Transverse colon (tissue), 4 donors: ENCODE data around the gene CEP63. TPM values are rescaled to one million over a fixed set of nuclear protein-coding genes. Genes with fewer than 3 reads are reported as not detected.

Source experiments
- DNase-seq: peaks from one replicate; pipeline ENCODE4 v3.0.0-alpha.2; 2019
- H3K27ac ChIP-seq, 4 donors: fragments of 200-600 bp; sonication (generic); 2 replicates each; pipeline ENCODE4 v1.5.1; 2016 to 2018; ENCODE audit warnings: inconsistent platforms in 4 of 4
- H3K27me3 ChIP-seq: fragments of 200-600 bp; sonication (generic); 2 replicates; pipeline ENCODE4 v1.5.1; 2017; ENCODE audit warnings: inconsistent platforms
- H3K36me3 ChIP-seq, 4 donors: fragments of 200-600 bp; sonication (generic); 2 replicates each; pipeline ENCODE4 v1.5.1; 2017 to 2019; ENCODE audit warnings: inconsistent platforms in 4 of 4
- H3K4me1 ChIP-seq, 4 donors: fragments of 200-600 bp; sonication (generic); 2 replicates each; pipeline ENCODE4 v1.5.1; 2017 to 2020; ENCODE audit warnings: inconsistent platforms in 4 of 4
- H3K4me3 ChIP-seq, 4 donors: fragments of 200-600 bp; sonication (generic); 1 replicate in 1 of 4; 2 replicates in 3 of 4; pipeline versions ENCODE4 v1.5.1 to v1.6.1; 2017 to 2019; ENCODE audit warnings: inconsistent platforms in 4 of 4
- H3K9me3 ChIP-seq, 2 donors: fragments of 200-600 bp; sonication (generic); 2 replicates each; pipeline ENCODE4 v1.5.1; 2017 to 2019; ENCODE audit warnings: inconsistent platforms in 2 of 2
- EP300 ChIP-seq: sonication (generic); formaldehyde crosslinking; IDR thresholded peaks from one replicate; pipeline ENCODE4 v1.6.1; 2017; ENCODE audit warnings: antibody characterized with exemption, low read depth
- POLR2A ChIP-seq: fragments of 450-650 bp; IDR thresholded peaks from one replicate; pipeline ENCODE4 v1.6.1; 2016; ENCODE audit warnings: antibody characterized with exemption, mild to moderate bottlenecking, moderate library complexity
- POLR2AphosphoS5 ChIP-seq, 3 donors: sonication (generic); formaldehyde crosslinking; IDR thresholded peaks; one replicate each; pipeline ENCODE4 v1.6.1; 2016; ENCODE audit warnings: antibody characterized with exemption in 3 of 3
- WGBS, 2 donors: methylation state at CpG; one replicate each; pipeline ENCODE4 v1.1.5; 2018; ENCODE audit warnings: low coverage in 1 of 2; 5-methylcytosine and 5-hydroxymethylcytosine counted together
- in situ Hi-C, 4 donors: fragments of 200-750 bp; cut with MboI; loops; one replicate each; pipeline versions ENCODE4 v1.15.0 to v1.15.1; 2017; ENCODE audit warnings: low sequenced_read_pairs in 3 of 4, low pct_ligation_motif_present in 1 of 4, low pct_unique_long_range_greater_than_20kb in 1 of 4
- intact Hi-C: fragments of 100-400 bp; cut with DNase I; formaldehyde crosslinking; loops from one replicate; pipeline ENCODE4 v1.15.1; 2023; ENCODE audit warnings: low total_unique reads
- total RNA-seq, 4 donors: library from RNA; depleted of rRNA; stranded (reverse); fragments of >200 nt; gene quantifications; one replicate each; pipeline ENCODE4 v1.1.0, GENCODE V29; 2016
- TF ChIP-seq, protein P1 (sequence below), 5 experiments: fragments of 200-600 bp in 3 of 5; fragments of 450-650 bp in 2 of 5; sonication (generic) in 3 of 5; IDR thresholded peaks; 1 replicate in 2 of 5; 2 replicates in 3 of 5; pipeline ENCODE4 v1.5.1; 2016 to 2017; ENCODE audit warnings: antibody characterized with exemption in 5 of 5, inconsistent platforms in 3 of 5, mild to moderate bottlenecking in 2 of 5, moderate library complexity in 1 of 5

The CEP63 gene
- total RNA-seq, 4 donors from 2014 or later = 12.1 to 29.2 (median 16.9) TPM

DNA sequence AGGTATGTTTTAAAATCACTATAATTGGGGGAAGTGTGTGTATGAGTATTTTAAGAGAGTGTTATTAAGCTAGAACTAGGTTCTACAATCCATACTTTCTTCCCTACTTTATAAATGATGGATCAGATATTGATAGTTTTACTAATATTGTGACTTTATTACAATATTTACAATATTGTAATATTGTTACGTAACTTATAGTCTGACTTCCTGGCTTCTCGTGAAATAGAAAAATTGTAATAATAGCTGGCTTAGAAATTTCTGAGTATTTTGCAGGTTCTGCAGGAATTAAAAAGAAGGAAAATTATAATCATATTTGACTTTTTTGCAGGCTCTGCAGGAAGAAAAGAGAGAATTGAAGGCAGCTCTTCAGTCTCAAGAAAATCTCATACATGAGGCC is 60.0 kb downstream of the CEP63 start:
- DNase-seq = no peak
- intact Hi-C loops = no loop called here
- H3K4me1 ChIP-seq = no peaks in the 10 kb centered on the region
- WGBS, 2 donors = 93 to 94% methylated on average over 2 of the region's 2 CpGs
- no peak overlapping the region for H3K27ac ChIP-seq
- H3K27me3 ChIP-seq = no peaks in the 10 kb centered on the region
- peaks cover 0 to 48% (median 21%) of the 10 kb centered on the region in 4 donors for H3K36me3 ChIP-seq
- no peak overlapping the region for H3K4me3 ChIP-seq
- TF ChIP-seq, protein P1, sequence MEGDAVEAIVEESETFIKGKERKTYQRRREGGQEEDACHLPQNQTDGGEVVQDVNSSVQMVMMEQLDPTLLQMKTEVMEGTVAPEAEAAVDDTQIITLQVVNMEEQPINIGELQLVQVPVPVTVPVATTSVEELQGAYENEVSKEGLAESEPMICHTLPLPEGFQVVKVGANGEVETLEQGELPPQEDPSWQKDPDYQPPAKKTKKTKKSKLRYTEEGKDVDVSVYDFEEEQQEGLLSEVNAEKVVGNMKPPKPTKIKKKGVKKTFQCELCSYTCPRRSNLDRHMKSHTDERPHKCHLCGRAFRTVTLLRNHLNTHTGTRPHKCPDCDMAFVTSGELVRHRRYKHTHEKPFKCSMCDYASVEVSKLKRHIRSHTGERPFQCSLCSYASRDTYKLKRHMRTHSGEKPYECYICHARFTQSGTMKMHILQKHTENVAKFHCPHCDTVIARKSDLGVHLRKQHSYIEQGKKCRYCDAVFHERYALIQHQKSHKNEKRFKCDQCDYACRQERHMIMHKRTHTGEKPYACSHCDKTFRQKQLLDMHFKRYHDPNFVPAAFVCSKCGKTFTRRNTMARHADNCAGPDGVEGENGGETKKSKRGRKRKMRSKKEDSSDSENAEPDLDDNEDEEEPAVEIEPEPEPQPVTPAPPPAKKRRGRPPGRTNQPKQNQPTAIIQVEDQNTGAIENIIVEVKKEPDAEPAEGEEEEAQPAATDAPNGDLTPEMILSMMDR (IDR thresholded peaks at IDR 0.05) = no peak
- in situ Hi-C loops = no loop called here
- H3K9me3 ChIP-seq = no peaks in the 10 kb centered on the region

GRCh38 chr3:134552784-134553183 is 66.9 kb downstream of the CEP63 start:
- TF ChIP-seq POLR2A (no peak), POLR2AphosphoS5 (IDR thresholded peaks at IDR 0.05) (no peak), EP300 (no peak)
- TF ChIP-seq, protein P1 (IDR thresholded peaks at IDR 0.05) = no peak
- Histone ChIP-seq H3K36me3 (peaks cover 0 to 56% (median 28%) of the 10 kb centered on the region in 4 donors), H3K9me3 (no peaks in the 10 kb centered on the region), H3K27ac (no peak overlapping the region), H3K4me1 (no peaks in the 10 kb centered on the region), H3K4me3 (no peak overlapping the region), H3K27me3 (no peaks in the 10 kb centered on the region)
- in situ Hi-C loops = no loop called here
- intact Hi-C loops = no loop called here
- no peak for DNase-seq

GRCh38 chr3:134559591-134559990 is 73.7 kb downstream of the CEP63 start:
- H3K4me3 ChIP-seq = no peak overlapping the region
- 97 to 100% methylated on average over 2 to 3 of the region's 3 CpGs for WGBS, 2 donors
- no peaks in the 10 kb centered on the region for H3K4me1 ChIP-seq
- in situ Hi-C loops (no loop called here), intact Hi-C loops (no loop called here)
- TF ChIP-seq POLR2AphosphoS5 (IDR thresholded peaks at IDR 0.05) (no peak), POLR2A (no peak), EP300 (no peak)
- TF ChIP-seq, protein P1 (IDR thresholded peaks at IDR 0.05) = no peak
- H3K27ac ChIP-seq = no peak overlapping the region
- no peak for DNase-seq
- H3K9me3 ChIP-seq = no peaks in the 10 kb centered on the region
- H3K27me3 ChIP-seq = no peaks in the 10 kb centered on the region
- peaks cover 0 to 8% (median 2%) of the 10 kb centered on the region in 4 donors for H3K36me3 ChIP-seq

GRCh38 chr3:134562055-134562454 is 76.2 kb downstream of the CEP63 start:
- H3K36me3 ChIP-seq = peaks cover 0 to 8% (median 2%) of the 10 kb centered on the region in 4 donors
- no peaks in the 10 kb centered on the region for H3K9me3 ChIP-seq
- intact Hi-C loops (no loop called here), in situ Hi-C loops (no loop called here)
- no peak overlapping the region for H3K4me3 ChIP-seq
- H3K27ac ChIP-seq = no peak overlapping the region
- no peaks in the 10 kb centered on the region for H3K27me3 ChIP-seq
- H3K4me1 ChIP-seq = no peaks in the 10 kb centered on the region
- no peak for DNase-seq
- no peak for TF ChIP-seq POLR2A
- TF ChIP-seq POLR2AphosphoS5 (IDR thresholded peaks at IDR 0.05) = no peak
- TF ChIP-seq, protein P1 (IDR thresholded peaks at IDR 0.05) = no peak
- no peak for TF ChIP-seq EP300
- WGBS, 2 donors = 97% methylated on average over 4 of the region's 4 CpGs; no CpG with 5 or more reads in 1 of the 2 donors
